ENCODE data around the gene SPTY2D1. TPM values are rescaled to one million over a fixed set of nuclear protein-coding genes. Genes with fewer than 3 reads are reported as not detected.

The SPTY2D1 gene
- total RNA-seq, 4 donors from 2014 or later: 15.8 to 25.4 (median 19.7) TPM

DNA sequence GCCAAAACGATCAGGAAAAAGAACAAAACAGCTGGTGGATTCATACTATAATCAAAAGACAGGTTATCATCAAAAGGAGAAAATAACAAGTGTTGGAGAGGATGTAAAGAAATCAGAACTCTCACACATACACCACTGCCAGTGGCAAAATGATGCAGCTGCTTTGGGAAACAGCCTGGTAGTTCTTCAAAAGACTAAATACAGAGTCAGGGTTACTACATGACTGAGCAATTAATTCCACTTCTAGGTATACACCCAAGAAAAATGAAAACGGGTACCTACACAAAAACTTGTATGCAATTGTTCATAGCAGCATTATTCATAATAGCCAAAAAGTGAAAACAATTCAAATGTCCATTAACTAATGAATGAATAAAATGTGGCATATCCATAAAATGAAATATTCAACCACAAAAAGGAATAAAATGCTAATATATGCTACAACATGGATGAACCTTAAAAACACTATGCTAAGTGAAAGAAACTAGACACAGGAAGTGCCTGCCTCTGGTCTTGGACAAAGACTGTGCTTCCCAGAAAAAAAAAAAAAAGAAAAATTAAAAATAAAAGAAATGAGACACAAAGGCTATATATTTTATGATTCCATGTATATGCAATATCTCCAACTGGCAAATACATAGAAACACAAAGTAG lies 53.9 kb downstream of the SPTY2D1 start:
- 76 to 77% methylated on average over 2 of the region's 2 CpGs for WGBS, 2 donors
- no peak for DNase-seq (ENCODE audit: low spot score in 2 of 2)
- intact Hi-C loops (cut with DNase I; ENCODE audit: low total_unique reads): no loop called here
- TF ChIP-seq, protein P1, sequence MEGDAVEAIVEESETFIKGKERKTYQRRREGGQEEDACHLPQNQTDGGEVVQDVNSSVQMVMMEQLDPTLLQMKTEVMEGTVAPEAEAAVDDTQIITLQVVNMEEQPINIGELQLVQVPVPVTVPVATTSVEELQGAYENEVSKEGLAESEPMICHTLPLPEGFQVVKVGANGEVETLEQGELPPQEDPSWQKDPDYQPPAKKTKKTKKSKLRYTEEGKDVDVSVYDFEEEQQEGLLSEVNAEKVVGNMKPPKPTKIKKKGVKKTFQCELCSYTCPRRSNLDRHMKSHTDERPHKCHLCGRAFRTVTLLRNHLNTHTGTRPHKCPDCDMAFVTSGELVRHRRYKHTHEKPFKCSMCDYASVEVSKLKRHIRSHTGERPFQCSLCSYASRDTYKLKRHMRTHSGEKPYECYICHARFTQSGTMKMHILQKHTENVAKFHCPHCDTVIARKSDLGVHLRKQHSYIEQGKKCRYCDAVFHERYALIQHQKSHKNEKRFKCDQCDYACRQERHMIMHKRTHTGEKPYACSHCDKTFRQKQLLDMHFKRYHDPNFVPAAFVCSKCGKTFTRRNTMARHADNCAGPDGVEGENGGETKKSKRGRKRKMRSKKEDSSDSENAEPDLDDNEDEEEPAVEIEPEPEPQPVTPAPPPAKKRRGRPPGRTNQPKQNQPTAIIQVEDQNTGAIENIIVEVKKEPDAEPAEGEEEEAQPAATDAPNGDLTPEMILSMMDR (IDR thresholded peaks at IDR 0.05): no peak
- no peak for TF ChIP-seq POLR2A (IDR thresholded peaks at IDR 0.05)
- H3K4me3 ChIP-seq (ENCODE audit: low read depth, poor library complexity, severe bottlenecking): no peak overlapping the region

DNA sequence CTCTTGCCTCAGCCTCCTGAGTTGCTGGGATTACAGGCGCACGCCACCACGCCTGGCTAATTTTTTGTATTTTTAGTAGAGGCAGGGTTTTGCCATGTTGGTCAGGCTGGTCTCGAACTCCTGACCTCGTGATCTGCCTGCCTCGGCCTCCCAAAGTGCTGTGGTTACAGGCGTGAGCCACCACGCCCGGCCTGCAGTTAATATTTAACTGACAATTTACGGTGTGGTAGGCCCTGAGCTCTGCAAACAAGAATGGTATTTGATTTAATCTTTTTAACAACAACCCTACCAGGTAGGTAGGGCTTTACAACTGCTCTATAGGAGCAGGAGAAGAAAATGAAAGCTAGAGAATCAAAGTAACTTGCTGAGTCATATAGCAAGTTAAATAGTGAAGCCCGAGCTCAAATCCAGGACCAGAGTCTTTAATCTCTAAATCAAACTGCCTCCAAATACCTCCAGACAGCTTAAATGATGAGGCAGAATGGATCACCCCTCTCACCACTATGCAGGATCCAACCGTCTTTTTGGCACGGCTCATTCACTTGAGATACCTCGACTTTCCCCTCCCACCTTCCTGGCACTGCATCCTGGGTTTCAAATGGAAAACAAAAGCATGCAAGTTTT lies 55.1 kb downstream of the SPTY2D1 start:
- 83 to 84% methylated on average over 14 of the region's 14 CpGs for WGBS, 2 donors
- intact Hi-C loops (cut with DNase I; ENCODE audit: low total_unique reads): loop anchor here (10.0 kb wide), 1 partner anchor 54 kb away; the partner anchor contains the start of gene TSG101
- TF ChIP-seq, protein P1 (IDR thresholded peaks at IDR 0.05): no peak
- TF ChIP-seq POLR2A (IDR thresholded peaks at IDR 0.05): no peak
- no peak overlapping the region for H3K4me3 ChIP-seq (ENCODE audit: low read depth, poor library complexity, severe bottlenecking)
- no peak for DNase-seq (ENCODE audit: low spot score in 2 of 2)

DNA sequence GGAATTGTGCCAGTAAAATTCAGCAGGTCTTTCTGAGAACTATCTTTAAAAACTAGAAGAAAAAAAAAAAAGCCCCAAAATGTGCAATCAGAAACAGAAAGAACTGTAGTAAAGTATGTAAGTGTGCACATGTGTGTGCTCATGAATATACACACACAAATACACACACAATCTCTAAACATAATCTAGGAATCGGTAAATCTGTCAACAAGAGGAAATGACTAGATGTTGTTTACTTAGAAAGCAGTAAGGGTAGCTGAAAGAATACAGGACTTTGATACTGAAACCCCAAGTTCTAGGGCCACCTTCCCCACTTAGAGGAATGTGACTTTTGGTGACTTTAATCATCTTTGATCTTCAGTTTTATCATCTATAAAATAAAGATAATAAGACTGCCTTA lies 58.8 kb downstream of the SPTY2D1 start:
- DNase-seq (ENCODE audit: low spot score in 2 of 2): no peak

DNA sequence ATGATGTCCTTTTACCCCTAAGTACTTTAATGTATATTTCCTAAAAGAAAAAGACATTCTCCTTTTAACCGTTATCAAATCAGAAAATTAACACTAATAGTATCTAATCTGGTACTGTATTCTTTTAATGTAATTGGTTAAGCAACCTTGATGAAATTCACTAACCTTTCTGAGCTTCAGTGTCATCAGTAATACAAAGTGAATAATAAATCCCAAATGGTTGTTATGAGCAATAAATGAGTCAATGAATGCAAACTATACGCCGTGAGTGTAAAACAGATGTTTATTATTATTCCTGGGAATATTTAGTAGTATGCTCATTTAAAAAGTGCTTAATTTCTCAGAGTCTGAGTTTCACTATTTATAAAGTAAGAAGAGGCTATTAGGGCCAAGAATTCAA lies 67.1 kb downstream of the SPTY2D1 start:
- no peak overlapping the region for H3K4me3 ChIP-seq (ENCODE audit: low read depth, poor library complexity, severe bottlenecking)
- no peak for TF ChIP-seq POLR2A (IDR thresholded peaks at IDR 0.05)
- TF ChIP-seq, protein P1 (IDR thresholded peaks at IDR 0.05): no peak
- intact Hi-C loops (cut with DNase I; ENCODE audit: low total_unique reads): no loop called here
- DNase-seq (ENCODE audit: low spot score in 2 of 2): no peak
- WGBS, 2 donors: 75 to 79% methylated on average over 3 of the region's 3 CpGs

More for the DNA sequence above, 58.8 kb downstream of the SPTY2D1 start:
- intact Hi-C loops (cut with DNase I; ENCODE audit: low total_unique reads): loop anchor here (10.0 kb wide), 1 partner anchor 51 kb away; the partner anchor contains the start of gene TSG101
- no peak overlapping the region for H3K4me3 ChIP-seq (ENCODE audit: low read depth, poor library complexity, severe bottlenecking)
- TF ChIP-seq, protein P1 (IDR thresholded peaks at IDR 0.05): no peak
- no peak for TF ChIP-seq POLR2A (IDR thresholded peaks at IDR 0.05)
- WGBS, 2 donors: 80 to 86% methylated on average over 1 of the region's 1 CpG

DNA sequence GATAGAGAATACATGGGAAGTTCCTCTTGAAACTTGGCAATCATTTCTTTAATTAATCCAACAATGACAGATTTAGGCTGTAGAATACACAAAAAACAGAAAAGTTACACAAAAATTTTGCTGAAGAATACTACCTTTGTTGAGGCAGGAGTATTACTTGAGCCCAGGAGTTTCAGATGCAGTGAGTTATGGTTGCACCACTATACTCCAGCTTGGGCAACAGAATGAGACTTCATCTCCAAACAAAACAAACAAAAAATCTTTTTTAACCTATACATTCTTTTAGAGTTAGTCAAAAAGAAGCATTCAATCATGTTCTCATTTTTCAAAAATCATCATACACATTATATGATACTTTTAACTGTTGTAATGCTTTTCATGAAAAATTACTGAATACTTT lies 67.7 kb downstream of the SPTY2D1 start:
- intact Hi-C loops (cut with DNase I; ENCODE audit: low total_unique reads): no loop called here
- H3K4me3 ChIP-seq (ENCODE audit: low read depth, poor library complexity, severe bottlenecking): no peak overlapping the region
- TF ChIP-seq POLR2A (IDR thresholded peaks at IDR 0.05): no peak
- TF ChIP-seq, protein P1 (IDR thresholded peaks at IDR 0.05): no peak
- DNase-seq (ENCODE audit: low spot score in 2 of 2): no peak
